ENCODE data around the gene TIMM8A. TPM values are rescaled to one million over a fixed set of nuclear protein-coding genes. Genes with fewer than 3 reads are reported as not detected.

TIMM8A gene
- total and polyA plus RNA-seq, 4 donors, result 4.6 to 11.9 (median 6.8) TPM

DNA sequence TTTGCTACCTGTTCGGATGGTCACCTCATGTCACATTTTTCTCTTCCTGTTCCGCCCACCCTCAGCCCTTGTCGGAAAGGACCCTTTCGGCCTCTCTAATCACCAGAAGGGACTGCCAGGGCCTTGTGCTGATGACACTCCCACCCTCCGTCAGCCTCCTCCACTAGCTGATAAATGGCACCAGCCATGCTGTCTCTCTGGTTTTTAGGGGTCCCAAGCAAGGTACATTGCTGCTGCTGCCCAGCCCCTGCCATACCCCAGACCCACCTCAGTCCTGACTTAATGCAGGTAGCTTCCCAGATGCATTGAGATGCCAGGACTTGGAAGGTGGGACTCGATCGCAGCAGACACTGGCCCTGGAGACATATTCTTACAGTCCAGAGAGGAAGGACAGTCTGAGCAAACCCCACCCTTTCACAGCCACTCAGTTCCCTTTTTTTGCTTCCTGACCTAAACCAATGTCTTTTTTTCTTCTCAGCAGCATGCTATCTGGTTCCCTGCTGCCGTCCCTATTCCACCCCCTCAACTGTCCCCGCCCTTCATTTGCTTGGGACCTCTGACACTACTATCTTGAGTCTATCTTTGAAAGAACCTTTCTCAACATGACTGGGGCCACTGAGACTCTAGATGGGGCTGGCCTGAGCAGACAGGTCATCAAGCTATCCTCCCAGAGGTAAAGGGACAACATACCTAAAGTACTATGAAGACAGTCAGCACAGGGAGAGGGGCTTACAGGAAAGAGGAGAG is 37.4 kb upstream of the TIMM8A start, which contains the start of gene BTK:
TSS of gene BTK (minus strand) at position 397 of the 747 bp plus-strand sequence. CDS start 10,907 bp downstream, outside the sequence.
- Histone ChIP-seq H3K4me1 (ENCODE audit: control insufficient read depth in 5 of 5, insufficient read depth in 5 of 5, low read length in 5 of 5) (no peaks in the 10 kb centered on the region), H3K9ac (ENCODE audit: insufficient read depth in 1 of 2, low read length in 2 of 2) (no peak within 1 kb of the TSS), H3K27ac (ENCODE audit: low read depth in 1 of 2, low read length in 1 of 2) (peak within 1 kb of the TSS in 1 of 2 donors; percentile 17), H3K27me3 (ENCODE audit: control insufficient read depth in 3 of 3, insufficient read depth in 3 of 3, low read length in 2 of 3) (peaks cover 0 to 7% (median 0%) of the 10 kb centered on the region in 3 donors), H3K9me3 (ENCODE audit: control insufficient read depth in 4 of 4, insufficient read depth in 3 of 4, low read length in 3 of 4) (no peaks in the 10 kb centered on the region), H3K4me3 (no peak within 1 kb of the TSS), H3K36me3 (ENCODE audit: control insufficient read depth in 4 of 4, insufficient read depth in 4 of 4, low read length in 4 of 4) (no peaks in the 10 kb centered on the region)
- no peak for TF ChIP-seq CTCF (IDR thresholded peaks at IDR 0.05; ENCODE audit: control extremely low read depth, extremely low read depth)
- ATAC-seq (ENCODE audit: insufficient read depth, low FRiP score), result peak; percentile 28
- WGBS, 2 donors, result 59 to 71% methylated on average over 8 to 9 of the region's 9 CpGs
- DNase-seq, result no peak

- WGBS, 2 donors, result 68 to 77% methylated on average over 7 of the region's 7 CpGs
- Histone ChIP-seq H3K27me3 (ENCODE audit: control insufficient read depth in 3 of 3, insufficient read depth in 3 of 3, low read length in 2 of 3) (peaks cover 0 to 7% (median 0%) of the 10 kb centered on the region in 3 donors), H3K4me3 (no peak overlapping the region), H3K9me3 (ENCODE audit: control insufficient read depth in 4 of 4, insufficient read depth in 3 of 4, low read length in 3 of 4) (no peaks in the 10 kb centered on the region), H3K9ac (ENCODE audit: insufficient read depth in 1 of 2, low read length in 2 of 2) (no peak overlapping the region), H3K27ac (ENCODE audit: low read depth in 1 of 2, low read length in 1 of 2) (no peak overlapping the region), H3K36me3 (ENCODE audit: control insufficient read depth in 4 of 4, insufficient read depth in 4 of 4, low read length in 4 of 4) (no peaks in the 10 kb centered on the region), H3K4me1 (ENCODE audit: control insufficient read depth in 5 of 5, insufficient read depth in 5 of 5, low read length in 5 of 5) (no peaks in the 10 kb centered on the region)
- no peak for TF ChIP-seq CTCF (IDR thresholded peaks at IDR 0.05; ENCODE audit: control extremely low read depth, extremely low read depth)
- DNase-seq (no peak), ATAC-seq (ENCODE audit: insufficient read depth, low FRiP score) (no peak)
Observed at GRCh38 chrX:101385026-101385684, 36.6 kb upstream of the TIMM8A start.

DNA sequence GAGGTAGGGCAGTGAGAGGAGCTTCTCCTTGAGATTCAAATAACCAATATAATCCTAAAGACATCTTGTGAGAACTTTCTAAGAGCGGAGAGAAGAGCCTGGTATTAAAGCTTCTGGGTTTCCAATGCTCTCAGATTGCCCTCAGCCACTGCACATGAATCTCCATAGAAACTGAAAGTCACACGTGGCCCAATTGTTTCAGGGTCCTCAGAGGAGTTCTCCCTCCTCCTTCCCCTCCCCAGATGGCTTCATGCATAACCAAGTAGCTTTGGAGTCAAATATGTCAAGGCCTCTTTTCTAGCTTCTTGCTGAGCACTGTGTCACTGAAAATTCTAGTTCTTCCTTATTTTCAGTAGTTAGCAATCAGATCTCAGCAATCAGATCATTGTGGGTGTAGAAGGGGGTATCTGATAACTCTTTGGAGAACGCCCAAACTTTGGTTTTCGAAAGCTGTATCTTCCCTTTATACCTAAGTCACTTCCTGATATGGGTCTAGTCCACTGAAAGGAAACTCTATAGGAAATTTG is 35.2 kb upstream of the TIMM8A start:
- no peak overlapping the region for H3K9ac ChIP-seq (ENCODE audit: insufficient read depth in 1 of 2, low read length in 2 of 2)
- no peaks in the 10 kb centered on the region for H3K36me3 ChIP-seq (ENCODE audit: control insufficient read depth in 4 of 4, insufficient read depth in 4 of 4, low read length in 4 of 4)
- no peak overlapping the region for H3K27ac ChIP-seq (ENCODE audit: low read depth in 1 of 2, low read length in 1 of 2)
- H3K4me3 ChIP-seq, result no peak overlapping the region
- 38 to 59% methylated on average over 4 of the region's 4 CpGs for WGBS, 2 donors
- peaks cover 0 to 13% (median 0%) of the 10 kb centered on the region in 3 donors for H3K27me3 ChIP-seq (ENCODE audit: control insufficient read depth in 3 of 3, insufficient read depth in 3 of 3, low read length in 2 of 3)
- TF ChIP-seq CTCF (IDR thresholded peaks at IDR 0.05; ENCODE audit: control extremely low read depth, extremely low read depth), result no peak
- no peaks in the 10 kb centered on the region for H3K4me1 ChIP-seq (ENCODE audit: control insufficient read depth in 5 of 5, insufficient read depth in 5 of 5, low read length in 5 of 5)
- ATAC-seq (ENCODE audit: insufficient read depth, low FRiP score) (no peak), DNase-seq (peak in 1 of 3 donors; percentile 2)
- H3K9me3 ChIP-seq (ENCODE audit: control insufficient read depth in 4 of 4, insufficient read depth in 3 of 4, low read length in 3 of 4), result no peaks in the 10 kb centered on the region

Measured in lung (tissue), 12 donors.